ENCODE data around the gene FUBP3. TPM values are rescaled to one million over a fixed set of nuclear protein-coding genes. Genes with fewer than 3 reads are reported as not detected.

Gene FUBP3
- polyA plus RNA-seq, 2 of the 4 experiments (the other 2 are of a cell fraction): 43.5 to 67.7 TPM

GRCh38 chr9:130639866-130640555 is 60.6 kb downstream of the FUBP3 start:
- Histone ChIP-seq H3K4me1 (no peaks in the 10 kb centered on the region), H3K27ac (no peak overlapping the region), H3K4me3 (no peak overlapping the region), H3K4me2 (no peak overlapping the region), H3K9me3 (no peaks in the 10 kb centered on the region)
- POLR2A ChIA-PET: no interaction called here
- ATAC-seq: peak in 1 of 2 experiments; percentile 32; a peak in 2 of 6 replicates
- 95% methylated on average over 10 of the region's 17 CpGs for WGBS (ENCODE audit: missing lambda C conversion rate)
- TF ChIP-seq HOXB13 (CRISPR knock-in tag; IDR thresholded peaks at IDR 0.05; ENCODE audit: low read depth) (no peak), REST (IDR thresholded peaks at IDR 0.05) (no peak), CHD4 (IDR thresholded peaks at IDR 0.05; ENCODE audit: borderline replicate concordance) (no peak), TP53 (CRISPR knock-in tag; IDR thresholded peaks at IDR 0.05) (no peak), EP300 (IDR thresholded peaks at IDR 0.05) (no peak), HOXB5 (CRISPR knock-in tag; IDR thresholded peaks at IDR 0.05) (no peak), HES2 (IDR thresholded peaks at IDR 0.05) (no peak), RNF2 (IDR thresholded peaks at IDR 0.05; ENCODE audit: borderline replicate concordance, low read depth) (no peak), GATA3 (IDR thresholded peaks at IDR 0.05; ENCODE audit: borderline replicate concordance) (no peak), ZSCAN20 (CRISPR knock-in tag; IDR thresholded peaks at IDR 0.05) (no peak), SMC3 (IDR thresholded peaks at IDR 0.05) (no peak), CBX8 (IDR thresholded peaks at IDR 0.05) (no peak), CHD2 (IDR thresholded peaks at IDR 0.05; ENCODE audit: low read length, partially characterized antibody) (no peak)
- TF ChIP-seq, protein P1, sequence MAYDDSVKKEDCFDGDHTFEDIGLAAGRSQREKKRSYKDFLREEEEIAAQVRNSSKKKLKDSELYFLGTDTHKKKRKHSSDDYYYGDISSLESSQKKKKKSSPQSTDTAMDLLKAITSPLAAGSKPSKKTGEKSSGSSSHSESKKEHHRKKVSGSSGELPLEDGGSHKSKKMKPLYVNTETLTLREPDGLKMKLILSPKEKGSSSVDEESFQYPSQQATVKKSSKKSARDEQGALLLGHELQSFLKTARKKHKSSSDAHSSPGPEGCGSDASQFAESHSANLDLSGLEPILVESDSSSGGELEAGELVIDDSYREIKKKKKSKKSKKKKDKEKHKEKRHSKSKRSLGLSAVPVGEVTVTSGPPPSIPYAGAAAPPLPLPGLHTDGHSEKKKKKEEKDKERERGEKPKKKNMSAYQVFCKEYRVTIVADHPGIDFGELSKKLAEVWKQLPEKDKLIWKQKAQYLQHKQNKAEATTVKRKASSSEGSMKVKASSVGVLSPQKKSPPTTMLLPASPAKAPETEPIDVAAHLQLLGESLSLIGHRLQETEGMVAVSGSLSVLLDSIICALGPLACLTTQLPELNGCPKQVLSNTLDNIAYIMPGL (CRISPR knock-in tag; IDR thresholded peaks at IDR 0.05; ENCODE audit: borderline replicate concordance): no peak
- TF ChIP-seq, protein P2, sequence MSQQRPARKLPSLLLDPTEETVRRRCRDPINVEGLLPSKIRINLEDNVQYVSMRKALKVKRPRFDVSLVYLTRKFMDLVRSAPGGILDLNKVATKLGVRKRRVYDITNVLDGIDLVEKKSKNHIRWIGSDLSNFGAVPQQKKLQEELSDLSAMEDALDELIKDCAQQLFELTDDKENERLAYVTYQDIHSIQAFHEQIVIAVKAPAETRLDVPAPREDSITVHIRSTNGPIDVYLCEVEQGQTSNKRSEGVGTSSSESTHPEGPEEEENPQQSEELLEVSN (IDR thresholded peaks at IDR 0.05; ENCODE audit: borderline replicate concordance, low read depth): no peak
- CTCF ChIA-PET: no interaction called here
- no peak for FAIRE-seq
- no peak for DNase-seq (ENCODE audit: low read depth in 1 of 2, low spot score in 1 of 2)

GRCh38 chr9:130640681-130641080 is 61.3 kb downstream of the FUBP3 start:
- ChIA-PET POLR2A (no interaction called here), CTCF (interaction anchor here (0.6 kb wide), 1 partner anchor 37 kb away, joined by 3 read pairs; no protein-coding TSS in a partner anchor)
- TF ChIP-seq RARB (CRISPR knock-in tag; IDR thresholded peaks at IDR 0.05) (no peak), RCOR1 (IDR thresholded peaks at IDR 0.05; ENCODE audit: low read depth, low read length) (no peak)
- H3K4me3 ChIP-seq: no peak overlapping the region
- DNase-seq (ENCODE audit: low read depth in 1 of 2, low spot score in 1 of 2) (no peak), ATAC-seq (peak in 1 of 2 experiments; percentile 66; a peak in 3 of 6 replicates), FAIRE-seq (no peak)
- no peak overlapping the region for H3K27ac ChIP-seq
- H3K4me2 ChIP-seq: no peak overlapping the region
- no peaks in the 10 kb centered on the region for H3K4me1 ChIP-seq
- 75% methylated on average over 7 of the region's 7 CpGs for WGBS (ENCODE audit: missing lambda C conversion rate)
- no peaks in the 10 kb centered on the region for H3K9me3 ChIP-seq

All from A549 (cell line).